ENCODE results near the gene PET117.
"Not testable (repeated sequence)": the region's sequence is repeated elsewhere in the genome, so short reads cannot be mapped to it uniquely, and the experiment has no call there.

The PET117 gene

DNA sequence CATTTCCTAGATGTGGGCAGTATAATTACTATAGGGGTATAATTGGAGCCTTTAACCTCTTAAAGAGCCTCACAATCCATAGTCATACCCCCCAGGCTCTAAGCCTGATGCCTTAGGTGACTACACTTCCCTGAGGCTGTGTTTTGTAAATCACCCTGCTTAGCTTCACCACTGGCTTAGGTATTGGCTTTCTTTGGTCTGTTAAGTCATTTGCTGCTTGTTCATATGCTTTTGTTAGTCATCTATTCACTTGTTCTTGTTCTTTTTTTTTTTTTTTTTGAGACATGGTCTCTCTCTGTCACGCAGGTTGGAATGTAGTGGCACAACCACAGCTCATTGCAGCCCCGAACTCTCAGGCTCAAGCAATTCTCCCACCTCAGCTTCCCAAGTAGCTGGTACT, 26.7 kb downstream of the PET117 start:
- no peak for DNase-seq (ENCODE audit: low spot score)

DNA sequence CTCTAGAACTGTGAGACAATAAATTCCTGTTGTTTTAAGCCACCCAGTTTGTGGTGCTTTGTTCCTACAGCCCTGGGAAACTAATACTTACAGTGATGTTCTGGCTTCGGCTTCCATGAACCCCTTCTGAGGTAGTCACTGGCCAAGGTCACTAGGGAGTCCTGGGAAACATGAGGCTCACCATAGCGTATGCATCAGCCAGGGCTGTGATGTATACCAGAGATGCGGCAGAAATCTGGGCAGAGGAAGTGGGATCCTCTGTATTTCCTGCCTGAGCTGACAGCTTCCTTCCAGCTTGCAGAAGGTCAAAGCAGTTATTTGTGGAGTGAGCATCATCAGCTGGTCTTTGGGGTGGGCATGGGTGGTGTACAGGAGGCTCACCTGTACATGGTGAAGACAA, 27.9 kb downstream of the PET117 start:
- no peak for DNase-seq (ENCODE audit: low spot score)

DNA sequence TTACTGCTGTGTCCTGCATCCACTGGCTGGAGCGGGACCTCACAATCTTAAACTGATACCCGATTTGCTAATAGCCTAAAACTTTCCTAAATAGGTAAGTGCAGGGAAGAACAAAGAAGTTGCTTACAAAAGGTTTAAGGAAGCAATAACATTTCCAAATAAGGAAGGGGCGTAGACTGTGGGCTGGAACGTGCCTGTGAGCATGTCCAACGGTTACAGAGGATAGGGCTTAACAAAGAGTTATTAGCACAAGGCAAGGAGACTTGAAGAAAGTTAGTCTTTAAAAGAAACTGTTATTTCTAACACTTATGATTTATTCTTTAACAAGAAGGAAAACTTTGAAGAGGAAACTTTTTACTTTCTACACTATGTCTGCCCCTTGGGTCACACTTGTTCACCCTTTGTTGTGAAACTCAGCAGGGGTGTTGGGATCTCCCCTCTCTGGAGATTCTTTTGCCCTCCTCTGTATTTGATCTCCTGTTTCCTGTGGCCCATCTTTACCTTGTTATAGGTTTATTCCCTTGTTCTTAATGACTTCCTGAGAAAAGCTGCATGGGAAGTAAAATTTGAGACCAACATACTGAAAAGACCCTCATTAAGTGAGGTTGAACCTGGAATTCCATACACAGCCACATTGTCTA, 28.7 kb downstream of the PET117 start:
- no peak for DNase-seq (ENCODE audit: low spot score)

DNA sequence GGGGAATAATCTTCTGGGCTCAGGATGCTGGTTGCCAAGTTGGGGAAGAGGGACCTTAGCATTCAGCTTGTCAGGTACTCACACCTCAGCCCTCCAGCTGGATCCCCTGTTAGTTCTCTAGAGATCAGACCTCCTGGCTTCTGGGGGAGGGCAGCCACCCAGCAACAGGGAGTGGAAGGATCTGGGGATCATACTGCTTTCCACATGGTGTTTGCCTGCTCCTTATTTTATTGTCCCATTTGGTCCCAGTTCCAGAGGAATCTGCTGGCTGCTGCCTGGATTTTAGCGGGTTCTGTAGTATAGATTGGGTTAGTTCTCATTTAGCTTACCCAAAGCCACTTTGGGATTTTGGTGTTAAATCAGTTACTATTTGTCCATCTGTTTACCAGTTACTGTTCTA, 29.3 kb downstream of the PET117 start:
- DNase-seq (ENCODE audit: low spot score) = no peak

DNA sequence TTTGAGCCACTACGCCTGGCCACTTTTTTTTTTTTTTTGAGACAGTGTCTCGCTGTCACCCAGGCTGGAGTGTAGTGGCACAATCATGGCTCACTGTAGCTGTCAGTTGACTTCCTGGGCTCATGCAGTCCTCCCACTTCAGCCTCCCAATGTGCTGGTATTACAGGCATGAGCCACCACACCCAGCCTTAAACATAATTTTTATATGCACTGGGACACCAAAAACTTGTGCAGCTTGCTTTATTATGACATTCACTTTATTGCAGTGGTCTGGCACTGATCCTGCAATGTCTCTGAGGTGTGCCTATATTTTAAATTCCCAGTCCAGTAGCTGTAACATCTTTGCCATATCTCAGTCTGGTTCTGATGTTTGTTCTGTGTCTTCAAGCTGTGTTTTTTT, 34.7 kb downstream of the PET117 start:
- DNase-seq (ENCODE audit: low spot score) = no peak

DNA sequence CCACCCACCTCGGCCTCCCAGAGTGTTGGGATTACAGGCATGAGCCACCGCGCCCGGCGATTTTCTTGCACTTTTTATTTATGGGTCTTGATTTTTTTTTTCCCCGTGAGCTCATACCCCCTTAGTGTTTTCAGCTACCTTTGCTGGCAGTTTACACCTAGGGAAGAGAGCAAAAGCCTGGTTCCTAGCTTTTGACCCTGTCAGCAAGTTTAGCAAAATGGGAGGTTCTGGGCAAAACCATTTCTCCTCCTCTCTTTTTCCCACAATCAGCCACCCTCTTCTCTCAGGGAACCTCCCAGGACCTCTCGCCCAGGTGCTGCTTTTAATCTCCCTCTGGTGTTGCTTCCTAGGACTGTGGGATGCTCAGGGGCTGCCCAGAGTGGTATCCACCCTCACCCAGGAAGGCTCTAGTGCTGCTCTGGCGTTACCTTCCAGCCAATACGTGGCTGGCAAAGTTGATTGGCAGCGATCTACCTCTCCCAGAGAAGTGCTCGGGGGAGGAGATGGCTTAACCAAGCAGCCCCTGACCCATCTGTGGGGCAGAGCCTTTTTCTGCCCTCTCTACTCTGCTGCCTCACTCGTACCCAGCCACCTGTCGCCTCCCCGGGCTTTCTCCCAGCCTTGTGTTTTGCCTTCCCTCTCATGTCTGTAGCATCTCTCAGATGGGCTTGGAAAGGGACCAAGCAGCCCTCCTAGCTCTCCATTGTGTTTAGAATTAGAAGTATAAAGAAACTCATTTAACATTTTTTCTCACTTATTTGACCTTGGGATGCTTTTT, 37.4 kb downstream of the PET117 start:
- no peak for DNase-seq (ENCODE audit: low spot score)

DNA sequence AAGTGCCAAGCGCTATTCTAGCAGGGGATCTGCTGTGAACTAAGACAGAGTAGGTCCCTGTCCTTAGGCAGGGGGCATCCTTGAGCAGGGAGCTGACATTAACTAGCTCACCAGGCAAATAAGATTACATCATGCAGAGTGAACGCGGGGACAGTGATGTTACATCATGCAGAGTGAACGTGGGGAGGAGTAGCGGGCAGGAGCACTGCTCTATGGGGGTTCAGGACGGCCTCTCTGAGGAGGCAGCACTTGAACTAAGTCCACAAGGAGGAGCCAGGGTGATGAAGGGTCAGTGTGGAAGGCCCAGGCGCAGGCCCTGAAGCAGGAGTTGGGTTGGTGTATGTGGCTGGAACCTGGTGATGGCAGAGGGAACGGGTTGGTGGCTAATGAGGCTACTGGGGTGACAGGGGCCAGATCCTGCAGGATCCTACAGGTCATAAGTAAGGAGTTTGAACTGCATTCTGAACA, 38.7 kb downstream of the PET117 start:
- peak; percentile 59 for DNase-seq (ENCODE audit: low spot score)

DNA sequence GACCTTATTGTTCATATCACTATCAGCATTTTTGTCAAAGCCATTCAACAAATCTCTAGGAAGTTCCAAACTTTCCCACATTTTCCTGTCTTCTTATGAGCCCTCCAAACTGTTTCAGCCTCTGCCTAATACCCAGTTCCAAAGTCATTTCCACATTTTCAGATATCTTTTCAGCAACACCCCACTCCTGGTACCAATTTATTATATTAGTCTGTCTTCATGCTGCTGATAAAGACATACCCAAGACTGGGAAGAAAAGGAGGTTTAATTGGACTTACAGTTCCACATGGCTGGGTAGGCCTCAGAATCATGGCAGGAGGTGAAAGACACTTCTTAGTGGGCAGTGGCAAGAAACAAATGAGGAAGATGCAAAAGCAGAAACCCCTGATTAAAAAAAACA, 42.7 kb downstream of the PET117 start:
- not testable (repeated sequence) for DNase-seq (ENCODE audit: low spot score)

DNA sequence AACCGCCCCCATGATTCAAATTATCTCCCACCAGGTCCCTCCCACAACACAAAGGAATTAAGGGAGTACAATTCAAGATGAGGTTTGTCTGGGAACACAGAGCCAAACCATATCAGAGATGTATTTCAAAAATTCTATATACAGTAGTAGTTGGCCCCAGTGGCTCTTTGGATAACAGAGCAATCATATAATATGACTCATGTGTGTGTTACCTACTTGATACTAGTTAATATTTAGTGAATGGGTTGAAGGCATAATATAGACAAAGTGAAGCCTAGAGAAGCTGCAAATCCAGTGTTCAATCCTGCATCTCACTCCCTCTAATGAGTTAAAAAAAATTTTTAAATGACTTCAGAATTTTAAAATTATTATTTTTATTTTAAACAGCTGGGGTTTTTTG, 43.2 kb downstream of the PET117 start:
- no peak for DNase-seq (ENCODE audit: low spot score)

DNA sequence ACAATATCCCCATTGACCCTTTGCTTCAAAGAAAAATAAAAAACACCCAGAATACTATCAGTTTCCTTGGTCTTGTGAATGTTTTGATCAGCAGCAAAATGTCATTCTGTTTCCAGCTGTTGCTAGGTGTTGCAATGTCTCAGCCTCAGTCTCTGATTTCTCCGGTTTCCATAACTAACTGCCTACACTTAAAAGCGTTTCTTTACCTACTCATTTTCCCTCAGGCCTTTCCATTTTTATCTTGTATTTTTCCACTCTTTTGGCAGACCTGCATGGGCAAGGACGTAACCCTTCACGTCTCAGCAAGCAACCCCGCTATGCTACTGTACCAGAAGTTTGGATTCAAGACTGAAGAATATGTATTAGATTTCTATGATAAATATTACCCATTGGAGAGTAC, 49.4 kb downstream of the PET117 start:
- no peak for DNase-seq (ENCODE audit: low spot score)

DNA sequence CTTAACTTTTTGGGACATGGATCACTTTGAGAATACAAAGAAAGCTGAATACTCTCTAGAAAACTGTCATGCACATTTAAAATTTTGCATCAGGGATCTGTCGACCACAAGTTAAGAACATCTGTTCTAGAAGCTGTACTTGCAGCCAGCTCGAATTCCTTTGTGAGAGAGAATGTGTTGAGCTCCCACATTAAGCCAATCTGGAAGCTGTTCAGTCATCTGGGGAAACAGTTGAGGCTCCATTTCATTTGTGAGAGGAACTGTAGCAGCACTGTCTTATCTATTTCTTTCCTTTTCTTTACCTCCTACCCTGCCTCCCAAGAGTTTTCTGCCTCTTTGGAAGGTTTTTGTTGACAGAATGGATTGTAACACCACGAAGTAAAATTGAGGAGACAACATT, 50.8 kb downstream of the PET117 start:
- DNase-seq (ENCODE audit: low spot score) = no peak

DNA sequence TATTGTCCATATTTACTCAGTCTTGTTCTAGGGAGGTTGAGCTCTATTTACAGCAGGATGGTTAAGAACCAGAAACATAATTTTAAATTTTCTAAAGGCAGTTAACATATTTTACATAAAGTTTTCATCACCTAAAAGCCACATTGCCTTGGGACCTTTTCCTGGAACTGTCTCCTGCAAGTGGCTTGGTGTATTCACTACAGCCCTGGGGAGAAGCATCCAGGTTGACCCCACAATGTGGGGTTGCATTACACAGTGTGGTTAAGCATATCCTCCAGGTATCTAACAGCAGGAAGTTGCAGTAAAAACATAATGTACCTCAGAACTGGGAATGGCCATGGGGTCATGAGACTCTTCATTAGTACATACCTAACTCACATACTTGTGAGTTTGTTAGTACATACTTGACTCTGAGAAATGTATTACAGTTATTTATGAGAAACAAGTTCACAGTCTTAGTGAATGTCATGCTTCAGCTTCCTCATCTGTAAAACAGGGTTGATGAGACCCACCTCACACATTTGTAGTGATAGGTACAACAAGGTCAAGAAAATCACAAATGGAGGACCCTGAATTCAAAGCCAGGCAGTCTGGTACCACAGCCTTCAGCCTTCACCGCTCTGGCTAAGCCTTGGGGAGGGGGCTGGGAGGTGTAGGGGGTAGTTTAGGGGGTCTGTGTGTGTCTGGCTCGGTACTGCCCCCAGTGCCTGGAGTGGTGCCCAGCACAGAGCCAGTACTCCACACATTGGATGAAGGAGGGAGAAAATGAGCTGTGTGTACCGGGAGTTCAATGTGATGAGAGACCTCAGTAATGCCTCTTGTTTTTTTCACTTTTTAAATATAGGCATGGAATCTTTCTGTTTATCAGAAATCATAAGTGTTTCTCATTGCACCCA, 52.9 kb downstream of the PET117 start:
- DNase-seq (ENCODE audit: low spot score) = peak; percentile 50

DNA sequence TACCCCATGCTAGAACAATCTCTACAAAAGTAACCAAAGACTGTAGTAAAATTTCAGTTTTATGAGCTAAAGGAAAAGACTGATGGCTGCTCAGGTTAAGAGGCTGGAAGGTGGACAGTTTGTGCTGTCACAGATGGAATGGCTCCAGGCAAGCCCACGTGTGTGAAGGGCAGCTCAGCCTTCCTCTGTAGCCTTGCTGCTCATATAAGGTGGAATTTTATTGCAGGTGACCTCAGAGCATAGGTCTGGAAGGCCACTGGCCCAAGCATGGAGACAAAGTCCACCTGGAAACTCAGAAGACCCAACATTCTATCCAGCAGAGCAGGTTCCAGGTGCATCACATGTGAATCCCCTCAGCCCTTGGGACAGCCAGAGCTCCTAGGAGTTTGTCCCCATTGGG, 53.6 kb downstream of the PET117 start:
- DNase-seq (ENCODE audit: low spot score) = no peak

Data from iPS-NIHi11 (cell line).